DOHH2 (cell line): ENCODE results near the gene COL13A1.

Source experiments
- EZH2phosphoT487 ChIP-seq: fragments of 200-600 bp; sonication (generic); IDR thresholded peaks from 2 replicates; pipeline ENCODE4 v1.6.1; 2017; ENCODE audit warnings: borderline replicate concordance, mild to moderate bottlenecking, antibody characterized with exemption, low read length, moderate library complexity, mixed read lengths
- TF ChIP-seq, protein P1 (sequence below): fragments of 200-600 bp; sonication (generic); IDR thresholded peaks from one replicate; pipeline ENCODE4 v1.5.1; 2014; ENCODE audit warnings: antibody characterized with exemption, mild to moderate bottlenecking, low read depth, low read length; ENCODE audit not compliant: poor library complexity, severe bottlenecking

DNA sequence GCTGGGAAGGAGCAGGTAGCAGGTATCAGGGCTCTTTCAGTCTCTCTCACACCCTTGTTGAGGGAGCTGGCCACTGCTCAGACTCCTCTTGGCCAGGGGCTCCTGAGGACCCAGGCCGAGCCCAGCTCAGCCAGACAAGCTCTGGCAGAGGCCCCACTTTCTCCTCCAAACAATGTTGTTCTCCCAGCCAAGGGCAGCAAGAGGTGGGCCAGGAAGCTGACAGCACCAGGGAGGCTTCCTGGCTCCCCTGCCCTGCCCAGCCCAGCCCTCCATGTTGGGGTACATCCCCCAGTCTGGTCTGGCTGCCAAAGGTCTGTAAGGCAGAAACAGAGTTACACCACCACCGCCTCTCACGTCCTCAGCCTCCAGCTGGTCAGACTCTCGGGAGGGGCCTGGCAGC is 33.9 kb upstream of the COL13A1 start:
- TF ChIP-seq, protein P1, sequence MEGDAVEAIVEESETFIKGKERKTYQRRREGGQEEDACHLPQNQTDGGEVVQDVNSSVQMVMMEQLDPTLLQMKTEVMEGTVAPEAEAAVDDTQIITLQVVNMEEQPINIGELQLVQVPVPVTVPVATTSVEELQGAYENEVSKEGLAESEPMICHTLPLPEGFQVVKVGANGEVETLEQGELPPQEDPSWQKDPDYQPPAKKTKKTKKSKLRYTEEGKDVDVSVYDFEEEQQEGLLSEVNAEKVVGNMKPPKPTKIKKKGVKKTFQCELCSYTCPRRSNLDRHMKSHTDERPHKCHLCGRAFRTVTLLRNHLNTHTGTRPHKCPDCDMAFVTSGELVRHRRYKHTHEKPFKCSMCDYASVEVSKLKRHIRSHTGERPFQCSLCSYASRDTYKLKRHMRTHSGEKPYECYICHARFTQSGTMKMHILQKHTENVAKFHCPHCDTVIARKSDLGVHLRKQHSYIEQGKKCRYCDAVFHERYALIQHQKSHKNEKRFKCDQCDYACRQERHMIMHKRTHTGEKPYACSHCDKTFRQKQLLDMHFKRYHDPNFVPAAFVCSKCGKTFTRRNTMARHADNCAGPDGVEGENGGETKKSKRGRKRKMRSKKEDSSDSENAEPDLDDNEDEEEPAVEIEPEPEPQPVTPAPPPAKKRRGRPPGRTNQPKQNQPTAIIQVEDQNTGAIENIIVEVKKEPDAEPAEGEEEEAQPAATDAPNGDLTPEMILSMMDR, result no peak
- TF ChIP-seq EZH2phosphoT487, result no peak
